DND-41 (cell line): Measurements from ENCODE around the gene CITED1.

Experiments
- ATAC-seq: fragments of 200-7000 bp; cut with Tn5 transposase; 3 replicates; pipeline ENCODE4 v1.9.1; 2021; ENCODE audit warnings: low read depth; ENCODE audit not compliant: insufficient read depth
- DNase-seq: peaks from one replicate; pipeline ENCODE4 v3.0.0-alpha.2; 2020
- H2AFZ ChIP-seq: 2 replicates; pipeline ENCODE4 v1.6.0; 2012; ENCODE audit warnings: low read depth, low read length
- H3K27ac ChIP-seq: 2 replicates; pipeline ENCODE4 v1.5.1; 2012; ENCODE audit warnings: low read length, inconsistent platforms
- H3K27me3 ChIP-seq: fragments of 200-600 bp; sonication (generic); 2 replicates; pipeline ENCODE4 v1.6.0; 2012; ENCODE audit warnings: low read length, mild to moderate bottlenecking, inconsistent platforms; ENCODE audit not compliant: insufficient read depth, poor library complexity
- H3K36me3 ChIP-seq: 2 replicates; pipeline ENCODE4 v1.5.1; 2012; ENCODE audit warnings: low read length, inconsistent platforms; ENCODE audit not compliant: insufficient read depth
- H3K4me1 ChIP-seq: 2 replicates; pipeline ENCODE4 v1.5.1; 2012; ENCODE audit warnings: mild to moderate bottlenecking, low read length; ENCODE audit not compliant: insufficient read depth
- H3K4me2 ChIP-seq: 2 replicates; pipeline ENCODE4 v1.6.0; 2012; ENCODE audit warnings: mild to moderate bottlenecking, moderate library complexity, low read length, inconsistent platforms; ENCODE audit not compliant: insufficient read depth
- H3K4me3 ChIP-seq, 2 experiments: fragments of 200-600 bp in 1 of 2; shearing (Covaris generic) in 1 of 2; 2 replicates each; pipeline ENCODE4 v1.5.1; 2012 to 2016; ENCODE audit warnings: inconsistent platforms in 2 of 2, low read length in 2 of 2, mild to moderate bottlenecking in 2 of 2, low read depth in 1 of 2, moderate library complexity in 1 of 2
- H3K79me2 ChIP-seq: 2 replicates; pipeline ENCODE4 v1.6.0; 2012; ENCODE audit warnings: low read length, inconsistent platforms; ENCODE audit not compliant: insufficient read depth
- H3K9ac ChIP-seq: 2 replicates; pipeline ENCODE4 v1.6.0; 2012; ENCODE audit warnings: low read depth, mild to moderate bottlenecking, inconsistent platforms, low read length, moderate library complexity
- H3K9me3 ChIP-seq: 2 replicates; pipeline ENCODE4 v1.5.1; 2012; ENCODE audit warnings: low read length, moderate library complexity, mild to moderate bottlenecking, inconsistent platforms; ENCODE audit not compliant: insufficient read depth, severe bottlenecking
- H4K20me1 ChIP-seq: 2 replicates; pipeline ENCODE4 v1.6.0; 2012; ENCODE audit warnings: low read length; ENCODE audit not compliant: insufficient read depth
- EZH2 ChIP-seq: IDR thresholded peaks from 3 replicates; pipeline ENCODE4 v1.6.1; 2012; ENCODE audit warnings: borderline replicate concordance, low read depth, mild to moderate bottlenecking, moderate library complexity, low read length, inconsistent platforms; ENCODE audit not compliant: severe bottlenecking
- TF ChIP-seq, protein P1 (sequence below): IDR thresholded peaks from 2 replicates; pipeline ENCODE4 v1.5.1; 2012; ENCODE audit warnings: borderline replicate concordance, low read length, moderate library complexity, mild to moderate bottlenecking; ENCODE audit not compliant: poor library complexity, severe bottlenecking; ENCODE audit errors: extremely low read depth

Gene CITED1

DNA sequence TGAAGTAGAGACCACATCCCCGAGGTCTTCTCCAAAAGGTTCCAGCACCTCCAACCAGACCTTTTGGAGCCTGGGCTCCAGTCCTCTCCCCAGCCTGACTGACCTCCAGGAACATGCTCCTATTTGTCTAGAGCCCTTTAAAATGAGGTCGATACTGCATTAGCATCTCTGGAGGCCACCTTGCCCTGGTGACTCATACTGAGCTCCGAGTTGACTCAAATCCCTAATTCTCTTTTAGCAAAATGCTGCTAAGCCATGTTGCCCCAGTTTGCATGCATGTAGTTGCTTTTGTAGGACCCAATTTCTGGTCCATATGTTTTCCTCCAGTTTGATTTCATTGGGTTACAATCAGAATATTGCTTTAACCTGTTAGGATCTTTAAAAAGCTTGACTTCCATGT, 43.5 kb upstream of the CITED1 start:
- no peak overlapping the region for H3K4me2 ChIP-seq
- DNase-seq (no peak), ATAC-seq (no peak)
- no peak overlapping the region for H3K9ac ChIP-seq
- H3K4me3 ChIP-seq, result no peak overlapping the region
- no peak for TF ChIP-seq EZH2
- TF ChIP-seq, protein P1, sequence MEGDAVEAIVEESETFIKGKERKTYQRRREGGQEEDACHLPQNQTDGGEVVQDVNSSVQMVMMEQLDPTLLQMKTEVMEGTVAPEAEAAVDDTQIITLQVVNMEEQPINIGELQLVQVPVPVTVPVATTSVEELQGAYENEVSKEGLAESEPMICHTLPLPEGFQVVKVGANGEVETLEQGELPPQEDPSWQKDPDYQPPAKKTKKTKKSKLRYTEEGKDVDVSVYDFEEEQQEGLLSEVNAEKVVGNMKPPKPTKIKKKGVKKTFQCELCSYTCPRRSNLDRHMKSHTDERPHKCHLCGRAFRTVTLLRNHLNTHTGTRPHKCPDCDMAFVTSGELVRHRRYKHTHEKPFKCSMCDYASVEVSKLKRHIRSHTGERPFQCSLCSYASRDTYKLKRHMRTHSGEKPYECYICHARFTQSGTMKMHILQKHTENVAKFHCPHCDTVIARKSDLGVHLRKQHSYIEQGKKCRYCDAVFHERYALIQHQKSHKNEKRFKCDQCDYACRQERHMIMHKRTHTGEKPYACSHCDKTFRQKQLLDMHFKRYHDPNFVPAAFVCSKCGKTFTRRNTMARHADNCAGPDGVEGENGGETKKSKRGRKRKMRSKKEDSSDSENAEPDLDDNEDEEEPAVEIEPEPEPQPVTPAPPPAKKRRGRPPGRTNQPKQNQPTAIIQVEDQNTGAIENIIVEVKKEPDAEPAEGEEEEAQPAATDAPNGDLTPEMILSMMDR, result no peak
- H2AFZ ChIP-seq, result no peak overlapping the region
- no peak overlapping the region for H3K27ac ChIP-seq
- H3K27me3 ChIP-seq, result no peaks in the 10 kb centered on the region
- H3K79me2 ChIP-seq, result no peaks in the 10 kb centered on the region
- H3K4me1 ChIP-seq, result no peaks in the 10 kb centered on the region
- H3K9me3 ChIP-seq, result no peaks in the 10 kb centered on the region
- no peaks in the 10 kb centered on the region for H4K20me1 ChIP-seq
- peaks cover 4% of the 10 kb centered on the region; the same call in 1 of the 2 replicates for H3K36me3 ChIP-seq

DNA sequence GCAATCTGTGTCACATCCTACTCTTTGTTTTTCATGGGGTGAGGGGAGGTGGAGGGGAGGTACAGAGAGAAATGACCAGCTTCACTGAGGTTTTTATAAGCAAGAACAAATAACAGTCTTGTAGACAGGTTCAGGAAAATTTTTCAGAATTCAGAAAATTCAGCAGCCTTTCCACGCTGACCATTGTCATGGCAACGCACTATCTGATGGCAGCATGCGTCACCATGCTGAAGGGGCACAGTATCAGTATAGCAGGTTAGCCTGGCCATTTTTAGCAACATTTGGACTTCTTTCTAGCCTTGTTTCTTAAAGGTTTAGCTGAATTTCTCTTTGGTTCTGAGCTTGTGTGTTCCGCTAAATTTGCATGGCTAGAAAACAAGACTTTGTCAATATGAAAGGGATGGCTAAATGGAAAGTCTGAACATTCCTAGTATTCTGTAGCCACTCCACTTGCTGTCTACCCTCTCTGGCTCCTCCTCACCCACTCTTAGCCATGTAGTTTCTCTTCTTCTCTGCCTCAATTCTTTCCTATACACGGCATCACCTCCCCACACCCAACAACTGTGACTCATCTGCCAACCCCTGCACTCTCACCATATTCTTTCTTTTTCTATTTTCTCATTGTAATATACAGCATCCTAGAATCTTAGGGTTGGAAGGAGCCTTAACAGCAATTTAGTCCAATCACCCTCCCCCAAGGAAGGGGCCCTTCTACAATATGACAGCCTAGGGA, 42.7 kb upstream of the CITED1 start:
- DNase-seq, result no peak
- no peak overlapping the region for H2AFZ ChIP-seq
- no peak overlapping the region for H3K4me2 ChIP-seq
- no peaks in the 10 kb centered on the region for H4K20me1 ChIP-seq
- no peaks in the 10 kb centered on the region for H3K27me3 ChIP-seq
- TF ChIP-seq, protein P1, result no peak
- TF ChIP-seq EZH2, result no peak
- H3K4me3 ChIP-seq, result no peak overlapping the region
- peaks cover 4% of the 10 kb centered on the region; the same call in 1 of the 2 replicates for H3K36me3 ChIP-seq
- no peak for ATAC-seq
- H3K4me1 ChIP-seq, result no peaks in the 10 kb centered on the region
- no peak overlapping the region for H3K27ac ChIP-seq
- H3K79me2 ChIP-seq, result no peaks in the 10 kb centered on the region
- H3K9ac ChIP-seq, result no peak overlapping the region
- H3K9me3 ChIP-seq, result no peaks in the 10 kb centered on the region

DNA sequence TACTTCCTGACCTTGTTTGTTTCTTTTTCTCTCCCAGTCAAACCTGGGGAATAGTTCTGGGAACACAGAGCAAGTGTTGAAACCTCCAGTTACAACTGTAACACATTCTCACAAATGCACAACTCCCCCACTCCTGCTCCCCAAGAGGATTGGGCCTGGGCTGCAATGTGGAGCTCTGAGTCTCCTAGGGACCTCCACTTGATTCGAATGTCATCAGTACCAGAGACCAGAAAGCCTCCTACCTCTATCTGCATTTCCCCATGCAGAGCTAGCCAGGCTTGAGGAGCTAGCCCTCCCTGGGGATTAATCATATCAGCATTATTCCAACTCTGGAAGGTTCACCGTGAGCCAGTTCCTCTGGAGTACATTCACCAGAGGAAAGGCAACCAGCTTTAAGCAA, 41.7 kb upstream of the CITED1 start:
- Histone ChIP-seq H3K79me2 (no peaks in the 10 kb centered on the region), H2AFZ (no peak overlapping the region), H3K27ac (no peak overlapping the region), H3K4me1 (no peaks in the 10 kb centered on the region), H3K36me3 (peaks cover 4% of the 10 kb centered on the region; the same call in 1 of the 2 replicates), H3K4me3 (no peak overlapping the region), H3K4me2 (no peak overlapping the region), H4K20me1 (no peaks in the 10 kb centered on the region), H3K9ac (no peak overlapping the region), H3K9me3 (no peaks in the 10 kb centered on the region), H3K27me3 (no peaks in the 10 kb centered on the region)
- ATAC-seq (no peak), DNase-seq (no peak)
- TF ChIP-seq, protein P1, result no peak
- TF ChIP-seq EZH2, result no peak
